Hematopoietic multipotent progenitor cell treated with erythropoietin and hydrocortisone succinate and interleukin-3 and kit ligand, for 4 days (in vitro differentiated cells): ENCODE results near the gene MADCAM1.
"Not testable (repeated sequence)": the region's sequence is repeated elsewhere in the genome, so short reads cannot be mapped to it uniquely, and the experiment has no call there.

Experiments used
- DNase-seq: peaks from one replicate; pipeline ENCODE4 v3.0.0-alpha.2; 2015

MADCAM1 gene

GRCh38 chr19:496112-496665 is at the start of gene MADCAM1:
Gene MADCAM1, plus strand, starts transcription at chr19:496486. Its CDS starts 14 bp downstream, at chr19:496500.
- no peak for DNase-seq

- no peak for DNase-seq
These were observed 49.2 kb upstream of the MADCAM1 start for GRCh38 chr19:447064-447426.

GRCh38 chr19:447816-448560 is 48.3 kb upstream of the MADCAM1 start:
- no peak for DNase-seq

GRCh38 chr19:449916-450315 is 46.4 kb upstream of the MADCAM1 start:
- DNase-seq = no peak

GRCh38 chr19:450912-451481 is 45.3 kb upstream of the MADCAM1 start:
- DNase-seq = not testable (repeated sequence)

GRCh38 chr19:452829-453228 is 43.5 kb upstream of the MADCAM1 start:
- DNase-seq = no peak

GRCh38 chr19:453606-454005 is 42.7 kb upstream of the MADCAM1 start:
- no peak for DNase-seq

GRCh38 chr19:455031-455705 is 41.1 kb upstream of the MADCAM1 start:
- no peak for DNase-seq

- DNase-seq = no peak
These were observed 40.3 kb upstream of the MADCAM1 start for GRCh38 chr19:455851-456546.

GRCh38 chr19:456547-457110 is 39.7 kb upstream of the MADCAM1 start:
- no peak for DNase-seq

- DNase-seq = no peak
These were observed 38.6 kb upstream of the MADCAM1 start for GRCh38 chr19:457636-458035.

- no peak for DNase-seq
These were observed 37.9 kb upstream of the MADCAM1 start for GRCh38 chr19:458091-459042.

- no peak for DNase-seq
These were observed 36.4 kb upstream of the MADCAM1 start for GRCh38 chr19:459724-460511.

- DNase-seq = no peak
These were observed 35.2 kb upstream of the MADCAM1 start, which contains the start of gene SHC2 for GRCh38 chr19:460877-461720. Gene SHC2, minus strand, starts transcription at chr19:461033. Its CDS starts 37 bp downstream, at chr19:460996.

- no peak for DNase-seq
These were observed 34.4 kb upstream of the MADCAM1 start for GRCh38 chr19:461721-462551.

- no peak for DNase-seq
These were observed 32.6 kb upstream of the MADCAM1 start for GRCh38 chr19:463483-464207.

- no peak for DNase-seq
These were observed 32.1 kb upstream of the MADCAM1 start for GRCh38 chr19:464208-464545.
